Ramos (cell line): ENCODE results near the gene PPP1R13B.

Experiments used
- in situ Hi-C: fragments of 300-500 bp; cut with MboI; formaldehyde crosslinking; loops from one replicate; pipeline ENCODE4 v1.14.3; 2022; ENCODE audit warnings: low sequenced_read_pairs; ENCODE audit not compliant: unreplicated experiment

The PPP1R13B gene

GRCh38 chr14:103748534-103748857, 98.9 kb downstream of the PPP1R13B start:
- in situ Hi-C loops = no loop called here

- in situ Hi-C loops = no loop called here
Measured at GRCh38 chr14:103746701-103747100, 100.7 kb downstream of the PPP1R13B start.

- in situ Hi-C loops = no loop called here
Measured at GRCh38 chr14:103745424-103745823, 102.0 kb downstream of the PPP1R13B start.

- in situ Hi-C loops = no loop called here
Measured at GRCh38 chr14:103744621-103745395, 102.6 kb downstream of the PPP1R13B start.

GRCh38 chr14:103743691-103744090, 103.7 kb downstream of the PPP1R13B start:
- in situ Hi-C loops = no loop called here

- in situ Hi-C loops = no loop called here
Measured at GRCh38 chr14:103742499-103743255, 104.7 kb downstream of the PPP1R13B start.

GRCh38 chr14:103741876-103742275, 105.5 kb downstream of the PPP1R13B start:
- in situ Hi-C loops = no loop called here

GRCh38 chr14:103740991-103741689, 106.2 kb downstream of the PPP1R13B start:
- in situ Hi-C loops = no loop called here

- in situ Hi-C loops = no loop called here
Measured at GRCh38 chr14:103739793-103740501, 107.4 kb downstream of the PPP1R13B start.

- in situ Hi-C loops = no loop called here
Measured at GRCh38 chr14:103739466-103739792, 107.9 kb downstream of the PPP1R13B start.

- in situ Hi-C loops = no loop called here
Measured at GRCh38 chr14:103738701-103739451, 108.5 kb downstream of the PPP1R13B start.

GRCh38 chr14:103738166-103738565, 109.2 kb downstream of the PPP1R13B start:
- in situ Hi-C loops = no loop called here

- in situ Hi-C loops = no loop called here
Measured at GRCh38 chr14:103737432-103738045, 109.8 kb downstream of the PPP1R13B start.

GRCh38 chr14:103736546-103737431, 110.6 kb downstream of the PPP1R13B start:
- in situ Hi-C loops = no loop called here

- in situ Hi-C loops = no loop called here
Measured at GRCh38 chr14:103735815-103736545, 111.4 kb downstream of the PPP1R13B start.

- in situ Hi-C loops = no loop called here
Measured at GRCh38 chr14:103735439-103735814, 111.9 kb downstream of the PPP1R13B start.

GRCh38 chr14:103735022-103735421, 112.4 kb downstream of the PPP1R13B start:
- in situ Hi-C loops = no loop called here
